ENCODE results near the gene UBE3D. TPM values are rescaled to one million over a fixed set of nuclear protein-coding genes. Genes with fewer than 3 reads are reported as not detected.

UBE3D gene
- total and polyA plus RNA-seq, 2 of the 8 experiments (the other 6 are each of a cell fraction or from before 2014, with no cell fraction given), result 5.7 to 16.3 TPM

GRCh38 chr6:82980086-82980485 lies 85.6 kb downstream of the UBE3D start (continued):
- TF ChIP-seq KDM5A (IDR thresholded peaks at IDR 0.05; ENCODE audit: low read length), result no peak
- no peak for TF ChIP-seq EP300 (IDR thresholded peaks at IDR 0.05; ENCODE audit: borderline replicate concordance in 1 of 2, low read depth in 2 of 2, low read length in 2 of 2)
- TF ChIP-seq TAF7 (optimal IDR thresholded peaks at IDR 0.05; ENCODE audit: borderline replicate concordance, low read depth, low read length), result no peak

Data from H1 (cell line).